GM21423 (cell line): ENCODE measurements around the gene NXPE3.
A peak's percentile ranks its signal among the peaks of the same experiment; 100 is the strongest.
"Not testable (repeated sequence)": the region's sequence is repeated elsewhere in the genome, so short reads cannot be mapped to it uniquely, and the experiment has no call there.

Experiments used
- ATAC-seq: cut with Tn5 transposase; IDR thresholded peaks from one replicate; pipeline ENCODE4 v1.9.1; 2021; ENCODE audit warnings: mild to moderate bottlenecking, moderate library complexity; ENCODE audit not compliant: unreplicated experiment

Gene NXPE3

GRCh38 chr3:101779047-101779821, at the start of gene NXPE3:
NXPE3 (plus strand) TSS chr3:101779211; CDS start chr3:101785597, 6,386 bp downstream.
- peak; percentile 93 for ATAC-seq

GRCh38 chr3:101729586-101729985, 49.4 kb upstream of the NXPE3 start:
- ATAC-seq, result no peak

- ATAC-seq, result no peak
These were observed 48.2 kb upstream of the NXPE3 start for GRCh38 chr3:101730839-101731238.

GRCh38 chr3:101732240-101732641, 46.8 kb upstream of the NXPE3 start:
- no peak for ATAC-seq

- no peak for ATAC-seq
These were observed 43.2 kb upstream of the NXPE3 start for GRCh38 chr3:101735833-101736232.

- ATAC-seq, result not testable (repeated sequence)
These were observed 37.1 kb upstream of the NXPE3 start for GRCh38 chr3:101741914-101742313.

- no peak for ATAC-seq
These were observed 34.2 kb upstream of the NXPE3 start for GRCh38 chr3:101744811-101745210.

GRCh38 chr3:101745934-101746333, 33.1 kb upstream of the NXPE3 start:
- ATAC-seq, result not testable (repeated sequence)

GRCh38 chr3:101753386-101754113, 25.5 kb upstream of the NXPE3 start:
- not testable (repeated sequence) for ATAC-seq

- no peak for ATAC-seq
These were observed 20.8 kb upstream of the NXPE3 start for GRCh38 chr3:101758224-101758623.

- ATAC-seq, result no peak
These were observed 16.9 kb upstream of the NXPE3 start for GRCh38 chr3:101762041-101762646.

- ATAC-seq, result not testable (repeated sequence)
These were observed 1.2 kb upstream of the NXPE3 start for GRCh38 chr3:101777745-101778281.

GRCh38 chr3:101778385-101779046, 495 bp upstream of the NXPE3 start:
- ATAC-seq, result no peak

GRCh38 chr3:101779822-101780381, 891 bp downstream of the NXPE3 start:
- no peak for ATAC-seq

GRCh38 chr3:101780661-101781060, 1.6 kb downstream of the NXPE3 start:
- ATAC-seq, result no peak

- ATAC-seq, result no peak
These were observed 2.2 kb downstream of the NXPE3 start for GRCh38 chr3:101781166-101781565.

GRCh38 chr3:101784855-101785613, 6.0 kb downstream of the NXPE3 start:
- ATAC-seq, result no peak

- peak; percentile 97 for ATAC-seq
These were observed 12.8 kb downstream of the NXPE3 start for GRCh38 chr3:101791778-101792177.

- ATAC-seq, result no peak
These were observed 17.2 kb downstream of the NXPE3 start for GRCh38 chr3:101796077-101796680.
